Neural cell (in vitro differentiated cells): ENCODE results near the gene PRICKLE3.

Source experiments
- EP300 ChIP-seq: fragments of 450-650 bp; conservative IDR thresholded peaks from 2 replicates; pipeline ENCODE4 v1.6.1; 2014; ENCODE audit warnings: antibody characterized with exemption, mild to moderate bottlenecking, moderate library complexity; ENCODE audit not compliant: poor library complexity, severe bottlenecking
- EZH2 ChIP-seq: fragments of 200-600, 300-800 bp; shearing (Covaris generic), sonication (generic); IDR thresholded peaks from 2 replicates; pipeline ENCODE4 v1.6.1; 2014; ENCODE audit warnings: antibody characterized with exemption, low read length, borderline replicate concordance, mild to moderate bottlenecking; ENCODE audit not compliant: insufficient read depth, poor library complexity, severe bottlenecking
- MXI1 ChIP-seq: fragments of 450-650 bp; conservative IDR thresholded peaks from 2 replicates; pipeline ENCODE4 v1.6.1; 2014; ENCODE audit warnings: antibody characterized with exemption, mild to moderate bottlenecking; ENCODE audit not compliant: poor library complexity, severe bottlenecking
- POLR2AphosphoS5 ChIP-seq: IDR thresholded peaks from 2 replicates; pipeline ENCODE4 v1.6.1; 2012
- RAD21 ChIP-seq: fragments of 450-650 bp; conservative IDR thresholded peaks from 2 replicates; pipeline ENCODE4 v1.6.1; 2014; ENCODE audit warnings: antibody characterized with exemption, mild to moderate bottlenecking, moderate library complexity
- SMC3 ChIP-seq: fragments of 450-650 bp; conservative IDR thresholded peaks from 2 replicates; pipeline ENCODE4 v1.6.1; 2014; ENCODE audit warnings: antibody characterized with exemption, mild to moderate bottlenecking, moderate library complexity; ENCODE audit not compliant: poor library complexity
- TAF1 ChIP-seq: IDR thresholded peaks from 2 replicates; pipeline ENCODE4 v1.6.1; 2012; ENCODE audit warnings: low read depth
- TF ChIP-seq, protein P1 (sequence below): fragments of 450-650 bp; IDR thresholded peaks from 2 replicates; pipeline ENCODE4 v1.5.1; 2014; ENCODE audit warnings: antibody characterized with exemption, mild to moderate bottlenecking, moderate library complexity; ENCODE audit not compliant: poor library complexity, severe bottlenecking

DNA sequence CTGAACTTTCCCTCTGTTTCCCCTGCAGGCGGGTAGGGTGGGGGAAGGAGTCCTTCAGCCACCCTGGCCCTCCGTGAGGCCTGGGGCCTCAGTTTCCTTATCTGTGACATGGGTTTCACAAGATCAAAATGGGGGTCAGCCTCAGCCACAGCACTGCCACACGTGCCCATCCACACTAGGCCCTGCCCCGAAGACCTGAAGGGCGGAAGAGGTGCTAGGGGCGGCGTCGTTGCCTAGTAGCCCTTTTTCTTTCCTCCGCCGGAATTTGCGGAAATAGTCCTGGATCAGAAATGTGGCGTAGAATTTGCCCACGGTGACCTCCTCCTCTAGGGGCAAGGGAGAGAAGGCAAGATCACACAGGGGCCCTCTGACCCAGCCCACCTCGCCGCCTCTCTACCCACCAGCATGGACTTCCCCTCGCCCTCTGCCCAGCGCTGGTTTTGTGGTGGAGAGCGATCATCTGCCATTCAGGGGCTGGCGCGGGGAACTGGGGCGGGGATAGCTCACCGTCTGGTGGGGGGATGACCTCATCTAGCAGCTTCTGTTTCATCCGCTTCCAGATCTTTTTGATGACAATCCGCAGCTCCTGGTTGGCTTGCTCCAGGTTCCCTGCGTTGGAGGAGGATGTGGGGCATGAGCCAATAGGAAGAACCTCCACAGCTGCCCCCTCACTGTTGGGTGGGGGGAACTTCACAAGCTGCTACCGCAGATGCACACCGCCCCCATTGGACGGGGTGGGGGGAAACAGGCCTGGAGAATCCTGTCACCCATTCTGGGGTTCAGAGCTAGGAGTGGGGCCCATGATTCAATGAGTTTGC, 23.5 kb upstream of the PRICKLE3 start:
- no peak for TF ChIP-seq MXI1
- TF ChIP-seq POLR2AphosphoS5 = no peak
- TF ChIP-seq, protein P1, sequence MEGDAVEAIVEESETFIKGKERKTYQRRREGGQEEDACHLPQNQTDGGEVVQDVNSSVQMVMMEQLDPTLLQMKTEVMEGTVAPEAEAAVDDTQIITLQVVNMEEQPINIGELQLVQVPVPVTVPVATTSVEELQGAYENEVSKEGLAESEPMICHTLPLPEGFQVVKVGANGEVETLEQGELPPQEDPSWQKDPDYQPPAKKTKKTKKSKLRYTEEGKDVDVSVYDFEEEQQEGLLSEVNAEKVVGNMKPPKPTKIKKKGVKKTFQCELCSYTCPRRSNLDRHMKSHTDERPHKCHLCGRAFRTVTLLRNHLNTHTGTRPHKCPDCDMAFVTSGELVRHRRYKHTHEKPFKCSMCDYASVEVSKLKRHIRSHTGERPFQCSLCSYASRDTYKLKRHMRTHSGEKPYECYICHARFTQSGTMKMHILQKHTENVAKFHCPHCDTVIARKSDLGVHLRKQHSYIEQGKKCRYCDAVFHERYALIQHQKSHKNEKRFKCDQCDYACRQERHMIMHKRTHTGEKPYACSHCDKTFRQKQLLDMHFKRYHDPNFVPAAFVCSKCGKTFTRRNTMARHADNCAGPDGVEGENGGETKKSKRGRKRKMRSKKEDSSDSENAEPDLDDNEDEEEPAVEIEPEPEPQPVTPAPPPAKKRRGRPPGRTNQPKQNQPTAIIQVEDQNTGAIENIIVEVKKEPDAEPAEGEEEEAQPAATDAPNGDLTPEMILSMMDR = no peak
- no peak for TF ChIP-seq EZH2
- TF ChIP-seq SMC3 = no peak
- no peak for TF ChIP-seq RAD21
- no peak for TF ChIP-seq TAF1
- TF ChIP-seq EP300 = no peak
